ENCODE measurements around the gene ZNF516. TPM values are rescaled to one million over a fixed set of nuclear protein-coding genes. Genes with fewer than 3 reads are reported as not detected.

Gene ZNF516
- total RNA-seq, 1 donor from 2014 or later = 14.8 TPM

GRCh38 chr18:76499637-76500340 is 4.7 kb upstream of the ZNF516 start:
- TF ChIP-seq CTCF (conservative IDR thresholded peaks at IDR 0.05; ENCODE audit: low read depth, low read length) = no peak
- DNase-seq (ENCODE audit: low read depth) = no peak
- no peak overlapping the region for H3K4me3 ChIP-seq (ENCODE audit: low read depth, low read length)

DNA sequence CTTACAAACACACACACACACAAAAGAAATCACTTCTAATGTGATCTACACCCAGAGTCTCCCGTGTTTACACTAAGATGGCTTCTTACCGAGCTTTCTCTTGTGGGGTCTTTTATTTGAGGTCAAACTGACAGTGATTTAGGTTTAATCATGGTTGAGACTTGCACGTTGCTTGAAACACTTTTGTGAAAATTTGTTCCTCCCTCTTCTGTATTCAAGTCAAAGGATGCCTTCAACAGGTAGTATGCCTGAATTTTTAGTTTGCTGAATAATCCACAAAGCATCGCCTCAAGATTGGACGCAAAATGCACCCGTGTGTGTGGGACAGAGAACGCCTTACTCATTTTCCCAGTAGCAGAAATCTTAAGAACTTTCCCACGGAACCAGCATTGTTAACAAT is 4.0 kb upstream of the ZNF516 start:
- no peak for TF ChIP-seq CTCF (conservative IDR thresholded peaks at IDR 0.05; ENCODE audit: low read depth, low read length)
- H3K4me3 ChIP-seq (ENCODE audit: low read depth, low read length) = no peak overlapping the region
- no peak for DNase-seq (ENCODE audit: low read depth)

- no peak for TF ChIP-seq CTCF (conservative IDR thresholded peaks at IDR 0.05; ENCODE audit: low read depth, low read length)
- DNase-seq (ENCODE audit: low read depth) = no peak
- no peak overlapping the region for H3K4me3 ChIP-seq (ENCODE audit: low read depth, low read length)
Measured at GRCh38 chr18:76498064-76498463, 3.0 kb upstream of the ZNF516 start.

DNA sequence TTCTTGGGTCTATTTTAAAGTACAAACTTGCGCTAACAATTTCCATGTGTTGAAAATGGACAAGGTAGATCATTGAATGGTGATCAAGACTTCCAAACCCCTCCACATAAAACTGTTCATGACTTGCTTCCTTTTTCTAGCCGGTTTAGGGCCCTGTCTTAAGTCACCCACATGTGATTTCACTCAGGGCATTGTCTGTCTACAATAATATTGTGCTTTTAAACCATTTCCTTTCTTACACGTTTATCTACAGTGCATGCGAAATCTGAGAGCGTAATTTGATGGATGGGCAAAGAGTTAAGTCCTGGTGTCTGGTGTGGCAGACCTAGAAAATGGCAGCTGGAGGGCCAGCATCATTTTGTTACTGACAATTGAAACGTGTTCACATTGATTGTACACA is 2.0 kb upstream of the ZNF516 start:
- no peak for DNase-seq (ENCODE audit: low read depth)
- TF ChIP-seq CTCF (conservative IDR thresholded peaks at IDR 0.05; ENCODE audit: low read depth, low read length) = no peak
- no peak overlapping the region for H3K4me3 ChIP-seq (ENCODE audit: low read depth, low read length)

- peak overlapping the region; percentile 77 for H3K4me3 ChIP-seq (ENCODE audit: low read depth, low read length)
- DNase-seq (ENCODE audit: low read depth) = no peak
Measured at GRCh38 chr18:76496194-76496890, 1.3 kb upstream of the ZNF516 start.

GRCh38 chr18:76495435-76496193 is 572 bp upstream of the ZNF516 start:
- peak overlapping the region; percentile 77 for H3K4me3 ChIP-seq (ENCODE audit: low read depth, low read length)
- no peak for TF ChIP-seq CTCF (conservative IDR thresholded peaks at IDR 0.05; ENCODE audit: low read depth, low read length)
- DNase-seq (ENCODE audit: low read depth) = no peak

More at GRCh38 chr18:76496194-76496890, 1.3 kb upstream of the ZNF516 start:
- TF ChIP-seq CTCF (conservative IDR thresholded peaks at IDR 0.05; ENCODE audit: low read depth, low read length) = no peak
